Measurements from ENCODE around the gene AMMECR1L. TPM values are rescaled to one million over a fixed set of nuclear protein-coding genes. Genes with fewer than 3 reads are reported as not detected.

The AMMECR1L gene
- total and polyA plus RNA-seq, 10 of the 15 experiments (the other 5 are each of a cell fraction or from before 2014, with no cell fraction given): 2.7 to 12.1 (median 8.0) TPM

GRCh38 chr2:127857265-127857808 is 28.4 kb downstream of the AMMECR1L start:
- 2% methylated on average over 18 of the region's 18 CpGs for WGBS (ENCODE audit: insufficient coverage, insufficient replicate concordance, low lambda C conversion rate, missing lambda C conversion rate)
- no peaks in the 10 kb centered on the region for H3K27me3 ChIP-seq (replicated peaks in 1 of 2; ENCODE audit: control insufficient read depth in 2 of 2, insufficient read depth in 2 of 2, low read length in 1 of 2)
- FAIRE-seq (no peak), DNase-seq (ENCODE audit: low read depth, low spot score) (no peak), ATAC-seq (peak; percentile 43)
- CTCF ChIA-PET: interaction anchor here (0.5 to 1.7 kb wide), 5 partner anchors 11 to 217 kb away, joined by 3 to 8 read pairs (median 3); partner anchors contain the start of gene WDR33
- H3K36me3 ChIP-seq (ENCODE audit: control insufficient read depth in 2 of 2, insufficient read depth in 2 of 2, low read length in 1 of 2): peaks cover 0 to 2% of the 10 kb centered on the region in 2 experiments; a peak in 1 of 4 replicates
- TF ChIP-seq NFYA (IDR thresholded peaks at IDR 0.05; ENCODE audit: borderline replicate concordance, low read depth, low read length) (no peak), NR2F1 (conservative IDR thresholded peaks at IDR 0.05) (no peak), PBX3 (IDR thresholded peaks at IDR 0.05; ENCODE audit: insufficient replicate concordance, low read depth, low read length) (no peak), JUNB (IDR thresholded peaks at IDR 0.05) (no peak), ZNF217 (IDR thresholded peaks at IDR 0.05) (no peak), MLLT1 (IDR thresholded peaks at IDR 0.05) (no peak), SUPT20H (IDR thresholded peaks at IDR 0.05; ENCODE audit: borderline replicate concordance, control insufficient read depth, low read depth, low read length) (no peak), ZNF24 (IDR thresholded peaks at IDR 0.05) (no peak), SPI1 (IDR thresholded peaks at IDR 0.05; ENCODE audit: borderline replicate concordance, insufficient read depth, low read depth, low read length) (no peak)
- in situ Hi-C loops (cut with MboI): no loop called here
- BruUV-seq (replicated peaks): TSS peak; percentile 77
- RAD21 ChIA-PET (ENCODE audit: unreplicated experiment): interaction anchor here (0.9 to 1.8 kb wide), 6 partner anchors 21 to 123 kb away, joined by 3 to 12 read pairs (median 4); no protein-coding TSS in a partner anchor
- peak overlapping the region; percentile 65 for H3K27ac ChIP-seq (ENCODE audit: control insufficient read depth, insufficient read depth)
- SMC1A ChIA-PET (ENCODE audit: uncharacterized antibody, unreplicated experiment): interaction anchor here (0.7 to 3.0 kb wide), 10 partner anchors 20 to 106 kb away, joined by 3 to 19 read pairs (median 4); partner anchors contain the start of gene WDR33
- no peaks in the 10 kb centered on the region; the same call in 1 of the 2 replicates for H4K20me1 ChIP-seq (ENCODE audit: control insufficient read depth, insufficient read depth)
- H2AFZ ChIP-seq (ENCODE audit: control insufficient read depth, low read depth, low read length): peak overlapping the region; percentile 73; the same call in 1 of the 2 replicates
- H3K4me2 ChIP-seq (ENCODE audit: control insufficient read depth, insufficient read depth): peak overlapping the region; percentile 74
- no peaks in the 10 kb centered on the region for H3K9me3 ChIP-seq (replicated peaks; ENCODE audit: control insufficient read depth, insufficient read depth, low read length)
- H3K4me1 ChIP-seq (ENCODE audit: control insufficient read depth, insufficient read depth, low read length): 0 out of 2 replicates have a peak, but pooled peaks cover 2% of the 10 kb centered on the region
- peak overlapping the region; percentile 75 for H3K9ac ChIP-seq (ENCODE audit: control insufficient read depth, insufficient read depth, low read length)
- POLR2A ChIA-PET: interaction anchor here (0.5 to 2.7 kb wide), 13 partner anchors 9 to 123 kb away, joined by 3 to 7 read pairs (median 4); no protein-coding TSS in a partner anchor
- peaks cover 52% of the 10 kb centered on the region for H3K79me2 ChIP-seq (ENCODE audit: control insufficient read depth, insufficient read depth, low read length)
- intact Hi-C loops (cut with micrococcal nuclease; ENCODE audit: unreplicated experiment): loop anchor here (5.0 kb wide), 2 partner anchors 45 to 155 kb away; partner anchors contain the start of genes SFT2D3 and WDR33
- H3K4me3 ChIP-seq: peak overlapping the region; percentile 93
